GM21737 (cell line): ENCODE data around the gene SDCCAG8.

Source experiments
- ATAC-seq: cut with Tn5 transposase; IDR thresholded peaks from one replicate; pipeline ENCODE4 v1.9.1; 2021; ENCODE audit warnings: mild to moderate bottlenecking, moderate library complexity; ENCODE audit not compliant: unreplicated experiment

The SDCCAG8 gene

GRCh38 chr1:243535014-243535413 lies 279.2 kb downstream of the SDCCAG8 start:
- no peak for ATAC-seq

- no peak for ATAC-seq
Measured at GRCh38 chr1:243539636-243540035, 283.8 kb downstream of the SDCCAG8 start.

GRCh38 chr1:243542739-243543415 lies 287.0 kb downstream of the SDCCAG8 start:
- no peak for ATAC-seq

GRCh38 chr1:243543501-243543900 lies 287.7 kb downstream of the SDCCAG8 start:
- ATAC-seq, result no peak

GRCh38 chr1:243546457-243546856 lies 290.6 kb downstream of the SDCCAG8 start:
- ATAC-seq, result no peak

- no peak for ATAC-seq
Measured at GRCh38 chr1:243547891-243548290, 292.1 kb downstream of the SDCCAG8 start.

- ATAC-seq, result no peak
Measured at GRCh38 chr1:243548516-243548915, 292.7 kb downstream of the SDCCAG8 start.

GRCh38 chr1:243549108-243549507 lies 293.3 kb downstream of the SDCCAG8 start:
- no peak for ATAC-seq
